ENCODE measurements around the gene KLRG1. TPM values are rescaled to one million over a fixed set of nuclear protein-coding genes. Genes with fewer than 3 reads are reported as not detected.

The KLRG1 gene
- total and polyA plus RNA-seq, 2 of the 4 experiments (the other 2 are of a cell fraction) = 0.36 to 0.54 TPM

DNA sequence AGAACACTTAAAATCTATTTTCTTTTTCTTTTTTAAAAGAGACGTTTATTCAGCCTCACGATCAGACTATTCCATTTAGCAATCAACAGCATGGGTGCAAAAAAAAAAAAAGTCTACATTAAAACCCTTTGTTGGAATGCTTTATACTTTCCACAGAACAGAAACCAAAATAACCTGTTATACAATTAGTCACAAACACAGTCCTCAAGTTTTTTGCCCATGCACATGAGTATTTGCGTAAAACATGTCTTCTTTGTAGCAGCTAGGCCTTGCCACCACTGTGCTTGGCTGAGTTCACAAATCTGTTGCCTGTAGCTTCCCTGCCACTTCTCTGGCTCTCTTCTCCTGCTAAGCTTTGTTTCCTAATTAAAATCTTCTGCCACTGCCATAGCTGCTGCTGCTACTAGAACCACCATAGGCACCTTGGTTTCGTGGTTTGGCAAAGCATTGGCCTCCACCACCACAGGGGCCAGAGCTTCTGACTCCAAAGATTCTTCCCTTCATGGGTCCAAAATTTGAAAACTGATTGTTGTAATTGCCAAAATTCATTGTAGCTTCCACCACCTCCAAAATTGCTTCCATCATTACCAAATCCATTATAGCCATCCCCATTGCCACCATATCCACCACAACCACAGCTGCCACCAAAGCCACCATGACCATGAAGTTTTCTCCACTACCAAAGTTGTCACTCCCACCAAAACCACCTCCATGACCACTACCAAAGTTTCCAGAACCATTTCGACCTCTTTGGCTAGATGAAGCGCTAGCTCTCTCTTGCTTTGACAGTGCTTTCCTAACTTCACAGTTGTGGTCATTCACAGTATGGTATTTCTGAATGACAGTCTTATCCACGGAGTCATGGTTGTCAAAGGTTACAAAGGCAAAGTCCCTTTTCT lies 38.1 kb downstream of the KLRG1 start:
- no peak overlapping the region for H4K91ac ChIP-seq (ENCODE audit: insufficient read depth, low read depth, low read length)
- no peak overlapping the region for H3K4ac ChIP-seq (ENCODE audit: low read depth, low read length)
- H2BK5ac ChIP-seq (ENCODE audit: low read depth, low read length, poor library complexity, severe bottlenecking) = no peak overlapping the region
- H3K79me1 ChIP-seq (ENCODE audit: low read depth in 1 of 2, low read length in 2 of 2) = no peaks in the 10 kb centered on the region
- H4K20me1 ChIP-seq (ENCODE audit: insufficient read depth, low read length) = no peaks in the 10 kb centered on the region
- no peak overlapping the region for H3K56ac ChIP-seq (ENCODE audit: extremely low read depth, insufficient read depth, low read length)
- no TSS peak for BruUV-seq (replicated peaks)
- H4K5ac ChIP-seq (ENCODE audit: low read depth, low read length) = no peak overlapping the region
- intact Hi-C loops (cut with micrococcal nuclease) (no loop called here), dilution Hi-C loops (cut with HindIII; ENCODE audit: low sequenced_read_pairs, unreplicated experiment) (no loop called here), in situ Hi-C loops (cut with MboI; ENCODE audit: low sequenced_read_pairs) (no loop called here)
- H3K9me1 ChIP-seq (ENCODE audit: insufficient read depth, low read length) = no peaks in the 10 kb centered on the region
- H3K14ac ChIP-seq (replicated peaks; ENCODE audit: low read depth, low read length) = no peak overlapping the region
- no peak overlapping the region for H3K9ac ChIP-seq (ENCODE audit: low read depth, low read length)
- POLR2A ChIA-PET (ENCODE audit: unreplicated experiment) = no interaction called here
- H3K18ac ChIP-seq (ENCODE audit: low read depth, low read length) = no peak overlapping the region
- no peak overlapping the region for H2AK9ac ChIP-seq (replicated peaks; ENCODE audit: low read depth, low read length, poor library complexity)
- no peak for TF ChIP-seq MAZ (IDR thresholded peaks at IDR 0.05; ENCODE audit: borderline replicate concordance, low read depth, low read length)
- no peak for TF ChIP-seq BHLHE40 (IDR thresholded peaks at IDR 0.05; ENCODE audit: low read depth, low read length)
- TF ChIP-seq POLR2A (IDR thresholded peaks at IDR 0.05; ENCODE audit: low read depth, low read length) = no peak
- TF ChIP-seq RCOR1 (IDR thresholded peaks at IDR 0.05; ENCODE audit: insufficient replicate concordance, low read length) = no peak
- TF ChIP-seq, protein P1, sequence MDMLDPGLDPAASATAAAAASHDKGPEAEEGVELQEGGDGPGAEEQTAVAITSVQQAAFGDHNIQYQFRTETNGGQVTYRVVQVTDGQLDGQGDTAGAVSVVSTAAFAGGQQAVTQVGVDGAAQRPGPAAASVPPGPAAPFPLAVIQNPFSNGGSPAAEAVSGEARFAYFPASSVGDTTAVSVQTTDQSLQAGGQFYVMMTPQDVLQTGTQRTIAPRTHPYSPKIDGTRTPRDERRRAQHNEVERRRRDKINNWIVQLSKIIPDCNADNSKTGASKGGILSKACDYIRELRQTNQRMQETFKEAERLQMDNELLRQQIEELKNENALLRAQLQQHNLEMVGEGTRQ (IDR thresholded peaks at IDR 0.05; ENCODE audit: low read depth, low read length) = no peak
- TF ChIP-seq RAD21 (IDR thresholded peaks at IDR 0.05; ENCODE audit: low read length) = no peak
- no peak for TF ChIP-seq FOS (IDR thresholded peaks at IDR 0.05; ENCODE audit: low read depth, low read length)
- TF ChIP-seq CTCF (conservative IDR thresholded peaks at IDR 0.05; ENCODE audit: low read depth, low read length) = no peak
- TF ChIP-seq, protein P2, sequence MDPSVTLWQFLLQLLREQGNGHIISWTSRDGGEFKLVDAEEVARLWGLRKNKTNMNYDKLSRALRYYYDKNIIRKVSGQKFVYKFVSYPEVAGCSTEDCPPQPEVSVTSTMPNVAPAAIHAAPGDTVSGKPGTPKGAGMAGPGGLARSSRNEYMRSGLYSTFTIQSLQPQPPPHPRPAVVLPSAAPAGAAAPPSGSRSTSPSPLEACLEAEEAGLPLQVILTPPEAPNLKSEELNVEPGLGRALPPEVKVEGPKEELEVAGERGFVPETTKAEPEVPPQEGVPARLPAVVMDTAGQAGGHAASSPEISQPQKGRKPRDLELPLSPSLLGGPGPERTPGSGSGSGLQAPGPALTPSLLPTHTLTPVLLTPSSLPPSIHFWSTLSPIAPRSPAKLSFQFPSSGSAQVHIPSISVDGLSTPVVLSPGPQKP (IDR thresholded peaks at IDR 0.05; ENCODE audit: borderline replicate concordance, low read depth, low read length) = no peak
- no peak for TF ChIP-seq NFE2L2 (IDR thresholded peaks at IDR 0.05; ENCODE audit: low read depth, low read length)
- no peak for TF ChIP-seq CEBPB (IDR thresholded peaks at IDR 0.05; ENCODE audit: low read depth, low read length)
- TF ChIP-seq SMC3 (IDR thresholded peaks at IDR 0.05; ENCODE audit: low read depth, low read length) = no peak
- no peak for TF ChIP-seq MAFK (IDR thresholded peaks at IDR 0.05; ENCODE audit: low read depth, low read length)
- TF ChIP-seq RFX5 (IDR thresholded peaks at IDR 0.05; ENCODE audit: low read depth, low read length) = no peak
- WGBS, 2 experiments (ENCODE audit: extremely low coverage in 2 of 2, insufficient read length in 1 of 2) = 56% methylated on average over 1 of the region's 7 CpGs; no CpG with 5 or more reads in 1 of the 2 experiments
- no peaks in the 10 kb centered on the region for H3K36me3 ChIP-seq (ENCODE audit: control insufficient read depth, insufficient read depth, low read length)
- CTCF ChIA-PET = interaction anchor here (0.6 to 0.7 kb wide), 2 partner anchors 8 to 133 kb away, joined by 3 read pairs; no protein-coding TSS in a partner anchor
- H2AFZ ChIP-seq (replicated peaks; ENCODE audit: low read length, poor library complexity) = no peak overlapping the region
- no peak overlapping the region for H3K23ac ChIP-seq (ENCODE audit: low read depth, low read length)
- H2AK5ac ChIP-seq (ENCODE audit: low read depth, low read length) = no peak overlapping the region
- DNase-seq (no peak), ATAC-seq (ENCODE audit: low read depth) (no peak)
- no peak overlapping the region for H3K4me2 ChIP-seq (ENCODE audit: low read depth, low read length)
- H3K4me3 ChIP-seq (ENCODE audit: insufficient read depth, low read depth, low read length) = no peak overlapping the region
- H3K27me3 ChIP-seq (ENCODE audit: control insufficient read depth, insufficient read depth, low read length) = no peaks in the 10 kb centered on the region
- no peaks in the 10 kb centered on the region for H3K9me3 ChIP-seq (ENCODE audit: control insufficient read depth, insufficient read depth, low read length)
- no peaks in the 10 kb centered on the region for H3K4me1 ChIP-seq (ENCODE audit: control insufficient read depth, insufficient read depth, low read length)
- no peak overlapping the region for H2BK20ac ChIP-seq (ENCODE audit: low read depth, low read length)
- no peak overlapping the region for H3K27ac ChIP-seq (ENCODE audit: insufficient read depth, low read length)
- no peak overlapping the region for H2BK120ac ChIP-seq (ENCODE audit: low read depth, low read length)
- H2BK15ac ChIP-seq (ENCODE audit: low read depth, low read length) = no peak overlapping the region
- no peak overlapping the region for H4K8ac ChIP-seq (ENCODE audit: low read depth in 2 of 2, low read length in 2 of 2)

All from IMR-90 (cell line).